ENCODE results near the gene HCST.
"Not testable (repeated sequence)": the region's sequence is repeated elsewhere in the genome, so short reads cannot be mapped to it uniquely, and the experiment has no call there.

Gene HCST

GRCh38 chr19:35882114-35882832 lies 20.1 kb upstream of the HCST start:
- DNase-seq, result peak; percentile 99

GRCh38 chr19:35883882-35884281 lies 18.4 kb upstream of the HCST start:
- DNase-seq, result no peak

- DNase-seq, result no peak
Measured at GRCh38 chr19:35885225-35885738, 17.0 kb upstream of the HCST start.

- DNase-seq, result no peak
Measured at GRCh38 chr19:35885904-35886303, 16.4 kb upstream of the HCST start.

- DNase-seq, result no peak
Measured at GRCh38 chr19:35887197-35887596, 15.1 kb upstream of the HCST start.

GRCh38 chr19:35888398-35888797 lies 13.9 kb upstream of the HCST start:
- DNase-seq, result no peak

- DNase-seq, result no peak
Measured at GRCh38 chr19:35889370-35890112, 12.8 kb upstream of the HCST start.

- no peak for DNase-seq
Measured at GRCh38 chr19:35890113-35890650, 12.1 kb upstream of the HCST start.

- not testable (repeated sequence) for DNase-seq
Measured at GRCh38 chr19:35891819-35892218, 10.5 kb upstream of the HCST start.

- DNase-seq, result no peak
Measured at GRCh38 chr19:35894342-35894741, 8.0 kb upstream of the HCST start.

- DNase-seq, result no peak
Measured at GRCh38 chr19:35895911-35896642, 6.3 kb upstream of the HCST start.

GRCh38 chr19:35896643-35897040 lies 5.7 kb upstream of the HCST start:
- no peak for DNase-seq

- DNase-seq, result no peak
Measured at GRCh38 chr19:35897706-35898451, 4.5 kb upstream of the HCST start.

- no peak for DNase-seq
Measured at GRCh38 chr19:35898499-35898809, 3.9 kb upstream of the HCST start.

- peak; percentile 98 for DNase-seq
Measured at GRCh38 chr19:35899547-35900214, 2.6 kb upstream of the HCST start.

- no peak for DNase-seq
Measured at GRCh38 chr19:35901055-35901644, 1.2 kb upstream of the HCST start.

GRCh38 chr19:35902870-35903475 lies 644 bp downstream of the HCST start:
- no peak for DNase-seq

- peak; percentile 86 for DNase-seq
Measured at GRCh38 chr19:35903550-35904179, 1.3 kb downstream of the HCST start.

- DNase-seq, result no peak
Measured at GRCh38 chr19:35904311-35905068, 2.2 kb downstream of the HCST start.

GRCh38 chr19:35905178-35905727 lies 2.9 kb downstream of the HCST start:
- no peak for DNase-seq
